Neural cell (in vitro differentiated cells): ENCODE results near the gene HOXB5. TPM values are rescaled to one million over a fixed set of nuclear protein-coding genes. Genes with fewer than 3 reads are reported as not detected.

Experiments
- H2AFZ ChIP-seq: fragments of 200-600, 300-800 bp; sonication (generic), shearing (Covaris generic); 2 replicates; pipeline ENCODE4 v1.6.0; 2014; ENCODE audit warnings: low read depth, mild to moderate bottlenecking, antibody characterized with exemption, low read length, moderate library complexity
- H3F3A ChIP-seq: fragments of 200-600 bp; shearing (Covaris generic); 2 replicates; pipeline ENCODE4 v1.6.1; 2016; ENCODE audit warnings: mild to moderate bottlenecking, moderate library complexity, mixed read lengths, antibody characterized with exemption, low read length; ENCODE audit not compliant: insufficient read depth, poor library complexity, severe bottlenecking
- H3K27ac ChIP-seq: fragments of 200-600, 300-800 bp; sonication (generic), shearing (Covaris generic); 2 replicates; pipeline ENCODE4 v1.5.1; 2014; ENCODE audit warnings: mild to moderate bottlenecking, low read length, moderate library complexity
- H3K27me3 ChIP-seq: fragments of 300-800, 200-600 bp; sonication (generic), shearing (Covaris generic); 2 replicates; pipeline ENCODE4 v1.6.0; 2014; ENCODE audit warnings: mild to moderate bottlenecking, low read depth, low read length, moderate library complexity; ENCODE audit not compliant: insufficient read depth
- H3K36me3 ChIP-seq: fragments of 300-800, 200-600 bp; sonication (generic), shearing (Covaris generic); 2 replicates; pipeline ENCODE4 v1.5.1; 2014; ENCODE audit warnings: mild to moderate bottlenecking, antibody characterized with exemption, low read length, moderate library complexity; ENCODE audit not compliant: insufficient read depth
- H3K4me2 ChIP-seq: fragments of 300-800, 200-600 bp; sonication (generic), shearing (Covaris generic); 2 replicates; pipeline ENCODE4 v1.6.0; 2014; ENCODE audit warnings: mild to moderate bottlenecking, low read length
- H3K4me3 ChIP-seq: fragments of 300-800, 200-600 bp; sonication (generic), shearing (Covaris generic); 2 replicates; pipeline ENCODE4 v1.5.1; 2014; ENCODE audit warnings: mild to moderate bottlenecking, low read length, moderate library complexity
- H3K79me2 ChIP-seq: fragments of 200-600 bp; shearing (Covaris generic); replicated peaks from 2 replicates; pipeline ENCODE4 v1.6.0; 2014; ENCODE audit warnings: mild to moderate bottlenecking, low read length, moderate library complexity; ENCODE audit not compliant: insufficient read depth
- H3K9ac ChIP-seq: fragments of 300-800, 200-600 bp; sonication (generic), shearing (Covaris generic); 2 replicates; pipeline ENCODE4 v1.6.1; 2016; ENCODE audit warnings: mild to moderate bottlenecking, low read length, mixed read lengths
- H3K9me2 ChIP-seq: fragments of 200-600 bp; shearing (Covaris generic); 2 replicates; pipeline ENCODE4 v1.6.1; 2016; ENCODE audit warnings: mild to moderate bottlenecking, low read length, mixed read lengths; ENCODE audit not compliant: insufficient read depth
- H3K9me3 ChIP-seq: fragments of 200-600, 300-800 bp; sonication (generic), shearing (Covaris generic); 2 replicates; pipeline ENCODE4 v1.6.1; 2016; ENCODE audit warnings: mild to moderate bottlenecking, mixed run types, low read length, moderate library complexity, mixed read lengths
- H4K20me1 ChIP-seq: fragments of 200-600 bp; shearing (Covaris generic); 2 replicates; pipeline ENCODE4 v1.6.1; 2016; ENCODE audit warnings: mild to moderate bottlenecking, mixed run types; ENCODE audit not compliant: insufficient read depth
- CTCF ChIP-seq: fragments of 450-650 bp; IDR thresholded peaks from 2 replicates; pipeline ENCODE4 v1.5.1; 2014; ENCODE audit warnings: antibody characterized with exemption, mild to moderate bottlenecking, moderate library complexity; ENCODE audit not compliant: poor library complexity, severe bottlenecking
- EP300 ChIP-seq: fragments of 450-650 bp; conservative IDR thresholded peaks from 2 replicates; pipeline ENCODE4 v1.6.1; 2014; ENCODE audit warnings: antibody characterized with exemption, mild to moderate bottlenecking, moderate library complexity; ENCODE audit not compliant: poor library complexity, severe bottlenecking
- EZH2 ChIP-seq: fragments of 200-600, 300-800 bp; shearing (Covaris generic), sonication (generic); IDR thresholded peaks from 2 replicates; pipeline ENCODE4 v1.6.1; 2014; ENCODE audit warnings: antibody characterized with exemption, low read length, borderline replicate concordance, mild to moderate bottlenecking; ENCODE audit not compliant: insufficient read depth, poor library complexity, severe bottlenecking
- MXI1 ChIP-seq: fragments of 450-650 bp; conservative IDR thresholded peaks from 2 replicates; pipeline ENCODE4 v1.6.1; 2014; ENCODE audit warnings: antibody characterized with exemption, mild to moderate bottlenecking; ENCODE audit not compliant: poor library complexity, severe bottlenecking
- POLR2AphosphoS5 ChIP-seq: IDR thresholded peaks from 2 replicates; pipeline ENCODE4 v1.6.1; 2012
- RAD21 ChIP-seq: fragments of 450-650 bp; conservative IDR thresholded peaks from 2 replicates; pipeline ENCODE4 v1.6.1; 2014; ENCODE audit warnings: antibody characterized with exemption, mild to moderate bottlenecking, moderate library complexity
- REST ChIP-seq: IDR thresholded peaks from 2 replicates; pipeline ENCODE4 v1.6.1; 2012; ENCODE audit warnings: borderline replicate concordance
- SMC3 ChIP-seq: fragments of 450-650 bp; conservative IDR thresholded peaks from 2 replicates; pipeline ENCODE4 v1.6.1; 2014; ENCODE audit warnings: antibody characterized with exemption, mild to moderate bottlenecking, moderate library complexity; ENCODE audit not compliant: poor library complexity
- TAF1 ChIP-seq: IDR thresholded peaks from 2 replicates; pipeline ENCODE4 v1.6.1; 2012; ENCODE audit warnings: low read depth
- polyA plus RNA-seq: library from polyadenylated mRNA; depleted of rRNA; stranded (reverse); fragments of >200 nt; gene quantifications from 2 replicates; pipeline ENCODE4 v1.2.3, GENCODE V29; 2014

Gene HOXB5
- polyA plus RNA-seq, 1 donor from 2014 or later: not detected

- Histone ChIP-seq H3K36me3 (no peaks in the 10 kb centered on the region), H3K27ac (no peak overlapping the region), H3K4me3 (no peak overlapping the region), H3K79me2 (no peaks in the 10 kb centered on the region), H2AFZ (no peak overlapping the region), H3K9me2 (no peaks in the 10 kb centered on the region), H3K9ac (no peak overlapping the region), H3K27me3 (peaks cover 100% of the 10 kb centered on the region), H4K20me1 (no peaks in the 10 kb centered on the region), H3K9me3 (no peaks in the 10 kb centered on the region), H3F3A (no peaks in the 10 kb centered on the region), H3K4me2 (no peak overlapping the region)
- no peak for TF ChIP-seq EP300
- no peak for TF ChIP-seq REST
- TF ChIP-seq SMC3: no peak
Observed at GRCh38 chr17:48549914-48550501, 43.6 kb downstream of the HOXB5 start.

- Histone ChIP-seq H3K9me3 (no peaks in the 10 kb centered on the region), H4K20me1 (no peaks in the 10 kb centered on the region), H3F3A (no peaks in the 10 kb centered on the region), H3K4me2 (no peak overlapping the region), H3K4me3 (no peak overlapping the region), H3K9me2 (no peaks in the 10 kb centered on the region), H3K36me3 (no peaks in the 10 kb centered on the region), H3K27me3 (peaks cover 100% of the 10 kb centered on the region), H3K9ac (no peak overlapping the region), H3K27ac (no peak overlapping the region), H3K79me2 (no peaks in the 10 kb centered on the region), H2AFZ (no peak overlapping the region)
- TF ChIP-seq MXI1: no peak
- TF ChIP-seq RAD21: no peak
- TF ChIP-seq POLR2AphosphoS5: no peak
- no peak for TF ChIP-seq REST
- no peak for TF ChIP-seq EP300
- TF ChIP-seq TAF1: no peak
- TF ChIP-seq SMC3: no peak
- TF ChIP-seq EZH2: no peak
- no peak for TF ChIP-seq CTCF
Observed at GRCh38 chr17:48549281-48549630, 44.3 kb downstream of the HOXB5 start.
